ENCODE measurements around the gene TRPM3.

DNA sequence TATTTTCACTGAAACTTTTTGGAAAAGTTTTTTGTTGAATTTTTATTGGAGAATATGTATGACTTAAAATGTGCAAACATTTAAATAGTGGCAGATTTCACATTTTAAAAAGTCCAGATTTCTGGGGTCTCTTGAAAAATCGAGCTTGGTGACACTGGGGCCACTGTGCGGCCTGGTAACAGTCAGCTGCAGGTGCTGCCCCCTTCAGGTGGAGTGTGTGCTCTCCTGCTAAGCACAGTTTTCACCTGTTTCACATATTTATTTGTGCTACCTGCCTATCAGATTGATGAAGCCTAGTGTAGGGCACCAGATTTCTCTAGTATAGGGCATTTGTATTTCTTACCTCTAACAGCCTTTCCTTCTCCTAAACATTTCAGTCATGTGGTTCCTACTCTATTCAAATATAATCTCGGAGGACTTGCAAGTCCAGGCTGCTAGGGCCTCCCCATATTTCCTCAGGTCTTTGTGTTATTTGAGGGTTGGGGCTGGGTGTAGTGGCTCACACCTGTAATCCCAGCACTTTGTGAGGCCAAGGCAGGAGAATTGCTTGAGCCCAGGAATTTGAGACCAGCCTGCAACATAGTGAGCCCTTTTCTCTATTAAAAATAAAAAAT is 611.2 kb downstream of the TRPM3 start:
- TF ChIP-seq, protein P1, sequence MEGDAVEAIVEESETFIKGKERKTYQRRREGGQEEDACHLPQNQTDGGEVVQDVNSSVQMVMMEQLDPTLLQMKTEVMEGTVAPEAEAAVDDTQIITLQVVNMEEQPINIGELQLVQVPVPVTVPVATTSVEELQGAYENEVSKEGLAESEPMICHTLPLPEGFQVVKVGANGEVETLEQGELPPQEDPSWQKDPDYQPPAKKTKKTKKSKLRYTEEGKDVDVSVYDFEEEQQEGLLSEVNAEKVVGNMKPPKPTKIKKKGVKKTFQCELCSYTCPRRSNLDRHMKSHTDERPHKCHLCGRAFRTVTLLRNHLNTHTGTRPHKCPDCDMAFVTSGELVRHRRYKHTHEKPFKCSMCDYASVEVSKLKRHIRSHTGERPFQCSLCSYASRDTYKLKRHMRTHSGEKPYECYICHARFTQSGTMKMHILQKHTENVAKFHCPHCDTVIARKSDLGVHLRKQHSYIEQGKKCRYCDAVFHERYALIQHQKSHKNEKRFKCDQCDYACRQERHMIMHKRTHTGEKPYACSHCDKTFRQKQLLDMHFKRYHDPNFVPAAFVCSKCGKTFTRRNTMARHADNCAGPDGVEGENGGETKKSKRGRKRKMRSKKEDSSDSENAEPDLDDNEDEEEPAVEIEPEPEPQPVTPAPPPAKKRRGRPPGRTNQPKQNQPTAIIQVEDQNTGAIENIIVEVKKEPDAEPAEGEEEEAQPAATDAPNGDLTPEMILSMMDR (IDR thresholded peaks at IDR 0.05 in 4 of 5, conservative IDR thresholded peaks at IDR 0.05 in 1 of 5), result peak; percentile 44 to 66 (median 55)
- no peak for TF ChIP-seq POLR2A (IDR thresholded peaks at IDR 0.05)

All from gastrocnemius medialis (tissue), 4 donors.